ENCODE results near the gene TFDP2. TPM values are rescaled to one million over a fixed set of nuclear protein-coding genes. Genes with fewer than 3 reads are reported as not detected.

The TFDP2 gene
- total RNA-seq, 2 donors from 2014 or later = 102 to 128 TPM

- H3K36me3 ChIP-seq = no peaks in the 10 kb centered on the region
- no peaks in the 10 kb centered on the region for H3K27me3 ChIP-seq (replicated peaks; ENCODE audit: insufficient read depth)
- peak overlapping the region; percentile 45 to 47 for H3K27ac ChIP-seq
- H3K4me1 ChIP-seq (replicated peaks) = peaks cover 4% of the 10 kb centered on the region
- DNase-seq (ENCODE audit: low spot score) = no peak
- intact Hi-C loops (cut with DNase I) = no loop called here
- 7% methylated on average over 3 of the region's 3 CpGs for WGBS
- TF ChIP-seq POLR2AphosphoS5 (IDR thresholded peaks at IDR 0.05) (no peak), CTCF (IDR thresholded peaks at IDR 0.05) (no peak), POLR2A (IDR thresholded peaks at IDR 0.05) (no peak)
- H3K9me3 ChIP-seq = no peaks in the 10 kb centered on the region
- H3K4me3 ChIP-seq = peak overlapping the region; percentile 25 to 37
Observed at GRCh38 chr3:142027300-142027699, 122.0 kb downstream of the TFDP2 start.

- 65% methylated on average over 2 of the region's 2 CpGs for WGBS
- no peak overlapping the region for H3K4me3 ChIP-seq
- TF ChIP-seq POLR2A (IDR thresholded peaks at IDR 0.05) (no peak), POLR2AphosphoS5 (IDR thresholded peaks at IDR 0.05) (no peak), CTCF (IDR thresholded peaks at IDR 0.05) (no peak)
- no peak overlapping the region for H3K27ac ChIP-seq
- no peaks in the 10 kb centered on the region for H3K9me3 ChIP-seq
- peaks cover 7% of the 10 kb centered on the region for H3K4me1 ChIP-seq (replicated peaks)
- no peaks in the 10 kb centered on the region for H3K36me3 ChIP-seq
- intact Hi-C loops (cut with DNase I) = no loop called here
- DNase-seq (ENCODE audit: low spot score) = no peak
- H3K27me3 ChIP-seq (replicated peaks; ENCODE audit: insufficient read depth) = no peaks in the 10 kb centered on the region
Observed at GRCh38 chr3:142026333-142026732, 123.0 kb downstream of the TFDP2 start.

GRCh38 chr3:142022381-142022780, 127.0 kb downstream of the TFDP2 start:
- intact Hi-C loops (cut with DNase I) = no loop called here
- Histone ChIP-seq H3K9me3 (no peaks in the 10 kb centered on the region), H3K36me3 (no peaks in the 10 kb centered on the region), H3K4me1 (replicated peaks) (peaks cover 5% of the 10 kb centered on the region), H3K27ac (no peak overlapping the region), H3K27me3 (replicated peaks; ENCODE audit: insufficient read depth) (no peaks in the 10 kb centered on the region), H3K4me3 (no peak overlapping the region)
- WGBS = 68% methylated on average over 1 of the region's 1 CpG
- no peak for DNase-seq (ENCODE audit: low spot score)
- TF ChIP-seq POLR2A (IDR thresholded peaks at IDR 0.05) (no peak), CTCF (IDR thresholded peaks at IDR 0.05) (peak in 2 of 4 experiments; percentile 19 to 25)

- H3K36me3 ChIP-seq = no peaks in the 10 kb centered on the region
- DNase-seq (ENCODE audit: low spot score) = no peak
- H3K27me3 ChIP-seq (replicated peaks; ENCODE audit: insufficient read depth) = no peaks in the 10 kb centered on the region
- 60% methylated on average over 2 of the region's 2 CpGs for WGBS
- no peak for TF ChIP-seq POLR2A (IDR thresholded peaks at IDR 0.05)
- TF ChIP-seq CTCF (IDR thresholded peaks at IDR 0.05) = no peak
- no peak for TF ChIP-seq POLR2AphosphoS5 (IDR thresholded peaks at IDR 0.05)
- H3K27ac ChIP-seq = no peak overlapping the region
- intact Hi-C loops (cut with DNase I) = no loop called here
- peaks cover 5% of the 10 kb centered on the region for H3K4me1 ChIP-seq (replicated peaks)
- no peak overlapping the region for H3K4me3 ChIP-seq
- no peaks in the 10 kb centered on the region for H3K9me3 ChIP-seq
Observed at GRCh38 chr3:142021127-142021526, 128.2 kb downstream of the TFDP2 start.

- Histone ChIP-seq H3K27me3 (replicated peaks; ENCODE audit: insufficient read depth) (no peaks in the 10 kb centered on the region), H3K4me3 (no peak overlapping the region), H3K27ac (no peak overlapping the region), H3K36me3 (no peaks in the 10 kb centered on the region), H3K9me3 (no peaks in the 10 kb centered on the region), H3K4me1 (replicated peaks) (peaks cover 5% of the 10 kb centered on the region)
- TF ChIP-seq POLR2AphosphoS5 (IDR thresholded peaks at IDR 0.05) (no peak), POLR2A (IDR thresholded peaks at IDR 0.05) (no peak), CTCF (IDR thresholded peaks at IDR 0.05) (no peak)
- no peak for DNase-seq (ENCODE audit: low spot score)
- intact Hi-C loops (cut with DNase I) = no loop called here
- 82% methylated on average over 2 of the region's 2 CpGs for WGBS
Observed at GRCh38 chr3:142019794-142020320, 129.5 kb downstream of the TFDP2 start.
